H1 (cell line): ENCODE results near the gene GLT8D2.

ENCODE experiments used
- CTCF ChIP-seq, 3 experiments: IDR thresholded peaks; 1 replicate in 2 of 3; 2 replicates in 1 of 3; pipeline versions ENCODE4 v1.5.1 to v1.6.1; 2011; ENCODE audit warnings: low read length in 3 of 3, mild to moderate bottlenecking in 3 of 3, inconsistent platforms in 2 of 3, low read depth in 1 of 3, moderate library complexity in 1 of 3; ENCODE audit not compliant: insufficient read depth in 1 of 3; ENCODE audit errors: control extremely low read depth in 1 of 3
- EZH2 ChIP-seq: fragments of 200-600 bp; sonication (generic); IDR thresholded peaks from 2 replicates; pipeline ENCODE4 v1.7.1; 2012; ENCODE audit warnings: low read depth, mild to moderate bottlenecking, moderate library complexity, low read length, inconsistent platforms; ENCODE audit not compliant: severe bottlenecking
- POLR2AphosphoS5 ChIP-seq: IDR thresholded peaks from 2 replicates; pipeline ENCODE4 v1.6.1; 2011; ENCODE audit warnings: low read depth, low read length
- SP2 ChIP-seq: IDR thresholded peaks from 2 replicates; pipeline ENCODE4 v1.6.1; 2012; ENCODE audit warnings: mild to moderate bottlenecking, low read length, inconsistent platforms

- TF ChIP-seq EZH2 (no peak), SP2 (no peak), POLR2AphosphoS5 (no peak), CTCF (IDR thresholded peaks at IDR 0.05; ENCODE audit: control extremely low read depth in 1 of 3, insufficient read depth in 1 of 3, low read depth in 1 of 3, low read length in 3 of 3) (no peak)
These were observed 5.8 kb downstream of the GLT8D2 start for GRCh38 chr12:104044158-104044557.
